GM18858 (cell line): ENCODE data around the gene INTS6L.
"Not testable (repeated sequence)": the region's sequence is repeated elsewhere in the genome, so short reads cannot be mapped to it uniquely, and the experiment has no call there.

ENCODE experiments used
- ATAC-seq: cut with Tn5 transposase; IDR thresholded peaks from one replicate; pipeline ENCODE4 v1.9.1; 2021; ENCODE audit not compliant: unreplicated experiment

Gene INTS6L

DNA sequence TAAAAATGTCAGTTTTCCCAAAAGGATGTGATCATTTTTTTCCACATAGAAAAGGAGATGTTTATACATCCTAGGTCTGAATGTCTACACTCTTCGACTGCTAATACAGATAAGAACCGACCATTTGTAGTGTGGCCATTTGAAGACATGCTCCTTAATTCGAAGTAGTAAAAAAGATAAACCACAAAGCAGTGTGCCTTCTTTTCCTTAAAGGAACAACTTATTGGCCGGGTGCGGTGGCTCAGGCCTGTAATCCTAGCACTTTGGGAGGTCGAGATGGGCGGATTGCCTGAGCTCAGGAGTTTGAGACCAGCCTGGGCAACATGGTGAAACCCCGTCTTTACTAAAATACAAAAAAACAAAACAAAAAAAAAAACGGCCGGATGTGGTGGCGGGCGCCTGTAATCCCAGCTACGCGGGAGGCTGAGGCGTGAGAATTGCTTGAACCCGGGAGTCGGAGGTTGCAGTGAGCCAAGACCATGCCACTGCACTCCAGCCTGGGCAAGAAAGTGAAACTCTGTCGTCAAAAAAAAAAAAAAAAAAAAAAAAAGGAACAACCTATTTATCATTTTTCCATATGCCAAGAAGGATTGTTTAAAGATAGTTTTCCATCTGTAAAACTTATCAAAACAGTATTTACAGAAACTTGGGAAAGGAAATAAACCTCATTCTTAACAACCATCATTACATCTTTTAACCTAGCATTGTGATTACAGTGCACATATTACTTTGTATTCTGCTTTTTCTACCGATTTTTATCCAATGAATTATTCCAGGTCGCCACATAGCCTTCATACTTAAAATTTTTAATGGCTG, 2.6 kb downstream of the INTS6L start:
- ATAC-seq, result no peak

GRCh38 chrX:135528254-135528653, 7.8 kb downstream of the INTS6L start:
- no peak for ATAC-seq

GRCh38 chrX:135528756-135529155, 8.3 kb downstream of the INTS6L start:
- no peak for ATAC-seq

DNA sequence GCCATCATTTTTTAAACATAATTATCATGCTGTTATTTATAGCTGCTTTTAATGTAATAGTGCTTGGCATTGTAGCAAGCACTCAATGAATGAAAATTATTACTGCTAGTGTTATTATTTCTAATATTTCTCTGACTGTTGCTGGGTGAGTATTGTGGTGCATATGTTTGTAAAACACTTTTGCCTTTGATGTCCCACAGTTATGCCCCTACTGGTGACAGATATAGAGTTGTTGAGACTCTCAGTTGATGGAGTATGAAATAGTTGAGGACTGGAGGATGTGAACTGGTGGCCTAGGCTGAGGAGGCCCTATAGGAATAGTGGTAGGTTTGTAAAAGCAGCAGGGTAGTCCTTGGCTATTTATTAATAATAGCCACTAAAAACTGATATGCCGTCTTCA, 9.6 kb downstream of the INTS6L start:
- no peak for ATAC-seq

- no peak for ATAC-seq
Measured at GRCh38 chrX:135531813-135532212, 11.4 kb downstream of the INTS6L start.

- no peak for ATAC-seq
Measured at GRCh38 chrX:135535077-135535940, 14.8 kb downstream of the INTS6L start.

DNA sequence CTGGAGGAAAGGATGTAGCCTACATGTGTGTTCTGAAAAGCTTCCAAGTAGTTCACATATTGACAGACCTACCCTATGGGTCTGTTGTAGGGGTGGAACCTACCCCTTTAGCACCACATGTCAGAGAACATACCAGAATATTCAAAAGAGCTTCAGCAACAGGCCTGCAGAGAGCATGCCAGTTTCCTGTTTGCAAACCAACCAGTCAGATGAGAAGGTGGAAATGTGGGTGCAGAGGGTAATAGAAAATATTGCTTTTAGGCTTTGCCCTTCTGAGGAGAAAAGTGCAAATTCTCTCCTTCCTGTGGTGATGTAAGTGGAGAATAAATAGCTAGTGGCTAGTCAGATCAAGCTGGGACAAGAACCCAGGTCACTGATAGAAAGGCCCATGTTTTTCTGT, 16.4 kb downstream of the INTS6L start:
- ATAC-seq, result peak; percentile 50

GRCh38 chrX:135541351-135541750, 20.9 kb downstream of the INTS6L start:
- no peak for ATAC-seq

GRCh38 chrX:135543172-135543571, 22.7 kb downstream of the INTS6L start:
- no peak for ATAC-seq

DNA sequence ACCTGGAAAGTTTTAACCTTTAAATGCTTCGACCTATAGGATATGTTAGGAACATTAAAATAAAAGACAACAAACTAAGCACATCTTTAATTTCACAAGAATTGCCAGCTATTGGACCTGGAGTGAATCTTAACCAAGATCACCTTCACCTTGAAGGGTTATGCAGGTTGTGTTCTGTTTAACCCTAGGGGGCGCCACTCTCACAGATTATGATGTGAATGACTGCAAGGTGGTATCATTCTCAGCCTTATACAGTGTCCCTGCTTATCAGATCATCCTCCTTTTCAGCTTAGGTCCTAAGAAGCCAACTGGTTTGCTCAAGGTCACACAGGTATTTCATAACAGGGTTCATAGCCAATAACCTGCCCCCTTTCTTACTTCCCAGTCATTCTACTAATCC, 23.5 kb downstream of the INTS6L start:
- ATAC-seq, result no peak

DNA sequence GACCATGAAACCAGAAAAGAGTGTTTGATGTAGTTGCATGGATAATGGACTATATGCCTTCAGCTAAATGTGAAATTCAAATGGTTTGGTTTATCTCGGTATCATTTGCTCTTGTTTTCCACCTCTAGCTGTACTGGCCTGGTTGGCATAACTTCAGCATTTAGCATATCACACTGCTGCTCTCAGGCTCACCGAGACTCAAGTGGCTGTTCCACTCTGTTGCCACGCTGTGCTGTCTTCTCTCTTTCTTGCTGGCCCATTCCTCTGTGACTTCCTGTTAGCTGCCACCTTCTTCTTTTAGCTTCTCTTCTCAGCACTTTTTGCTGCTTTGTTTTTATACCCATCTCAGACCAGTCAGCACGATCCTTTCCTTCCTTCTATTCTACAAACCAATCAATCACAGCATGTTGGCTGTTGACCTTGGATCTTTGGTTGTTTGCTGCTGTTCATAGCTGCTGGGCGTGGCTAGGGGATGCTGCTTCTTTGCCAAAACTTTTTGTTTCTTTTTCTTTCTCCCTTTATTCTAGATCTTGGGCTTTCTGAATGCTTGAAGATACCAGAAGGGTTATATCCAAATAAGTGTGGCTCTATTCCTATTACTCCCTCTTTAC, 24.0 kb downstream of the INTS6L start:
- peak; percentile 58 for ATAC-seq

- no peak for ATAC-seq
Measured at GRCh38 chrX:135547767-135548166, 27.3 kb downstream of the INTS6L start.

DNA sequence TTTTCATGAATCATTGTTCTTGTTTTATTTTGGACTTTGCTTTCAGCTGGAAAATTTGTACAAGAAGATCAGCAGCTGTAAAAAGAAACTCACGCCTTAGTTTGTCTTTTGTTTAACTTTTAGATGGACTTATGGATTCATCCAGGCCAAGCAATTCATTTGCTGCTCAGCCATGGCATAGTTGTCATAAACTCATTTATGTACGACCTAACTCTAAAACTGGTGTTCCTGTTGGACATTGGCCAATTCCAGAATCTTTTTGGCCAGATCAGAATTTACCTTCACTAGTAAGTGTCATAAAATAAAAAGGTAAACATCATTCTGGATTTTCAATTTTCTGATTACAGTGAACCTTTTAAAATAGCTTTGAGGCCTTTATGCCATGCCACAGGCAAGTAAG, 29.1 kb downstream of the INTS6L start:
- no peak for ATAC-seq

GRCh38 chrX:135556055-135556454, 35.6 kb downstream of the INTS6L start:
- ATAC-seq, result peak; percentile 58

DNA sequence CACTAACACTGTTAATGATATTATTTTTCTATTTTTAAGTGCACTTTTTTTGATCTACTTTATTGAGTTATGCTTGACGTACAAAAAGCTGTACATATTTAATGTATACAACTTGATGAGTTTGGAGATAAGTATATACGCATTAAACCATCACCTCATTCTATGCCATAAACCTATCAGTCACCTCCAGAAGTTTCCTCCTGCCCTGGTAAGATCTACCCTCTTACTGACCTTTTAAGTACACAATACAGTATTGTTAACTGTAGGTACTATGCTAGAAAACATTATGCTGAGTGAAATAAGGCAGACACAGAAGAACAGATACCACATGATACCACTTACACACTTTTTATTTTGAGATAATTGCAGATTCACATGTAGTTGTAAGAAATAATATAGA, 36.9 kb downstream of the INTS6L start:
- no peak for ATAC-seq

- ATAC-seq, result no peak
Measured at GRCh38 chrX:135572436-135572835, 52.0 kb downstream of the INTS6L start.

- no peak for ATAC-seq
Measured at GRCh38 chrX:135581496-135581895, 61.0 kb downstream of the INTS6L start.

DNA sequence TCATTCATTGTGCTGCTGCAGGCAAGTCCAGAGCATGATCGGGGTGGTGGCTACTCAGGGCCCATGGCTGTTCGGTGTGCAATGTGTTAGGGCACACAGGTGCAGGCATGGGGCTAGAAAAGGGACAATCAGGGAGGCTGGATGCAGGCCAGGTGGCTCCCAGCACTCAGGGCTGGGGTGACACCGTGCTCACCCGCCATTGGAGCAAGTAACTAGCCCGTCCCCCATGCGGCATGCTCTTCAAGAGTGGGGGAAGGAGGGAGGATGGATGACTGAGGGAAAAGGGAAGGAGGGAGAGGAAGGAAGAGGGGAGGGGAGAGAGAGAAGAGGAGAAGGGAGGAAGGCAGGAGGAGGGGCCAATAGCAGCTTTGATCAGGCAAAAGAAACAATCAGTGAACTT, 64.7 kb downstream of the INTS6L start:
- no peak for ATAC-seq

GRCh38 chrX:135591871-135592270, 71.4 kb downstream of the INTS6L start:
- no peak for ATAC-seq

DNA sequence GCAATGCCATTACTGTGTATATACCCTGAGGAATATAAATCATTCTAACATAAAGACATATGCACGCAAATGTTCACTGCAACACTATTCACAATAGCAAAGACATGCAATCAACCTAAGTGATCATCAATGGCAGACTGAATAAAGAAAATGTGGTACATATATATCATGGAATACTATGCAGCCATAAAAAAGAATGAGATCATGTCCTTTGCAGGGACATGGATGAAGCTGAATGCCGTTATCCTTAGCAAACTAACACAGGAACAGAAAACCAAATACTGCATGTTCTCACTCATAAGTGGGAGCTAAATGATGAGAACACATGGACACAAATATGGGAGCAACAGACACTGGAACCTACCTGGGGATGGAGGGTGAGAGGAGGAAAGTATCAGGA, 73.6 kb downstream of the INTS6L start:
- not testable (repeated sequence) for ATAC-seq

GRCh38 chrX:135594453-135594852, 74.0 kb downstream of the INTS6L start:
- not testable (repeated sequence) for ATAC-seq

- no peak for ATAC-seq
Measured at GRCh38 chrX:135595543-135595942, 75.1 kb downstream of the INTS6L start.
